Lower leg skin (tissue), 4 donors: ENCODE results near the gene EBI3. TPM values are rescaled to one million over a fixed set of nuclear protein-coding genes. Genes with fewer than 3 reads are reported as not detected.
"Not testable (repeated sequence)": the region's sequence is repeated elsewhere in the genome, so short reads cannot be mapped to it uniquely, and the experiment has no call there.

Experiments
- DNase-seq, 2 donors: peaks; one replicate each; pipeline ENCODE4 v3.0.0-alpha.2; 2019; ENCODE audit warnings: low spot score in 2 of 2
- H3K4me3 ChIP-seq: fragments of 200-600 bp; sonication (generic); 2 replicates; pipeline ENCODE4 v1.5.1; 2017; ENCODE audit warnings: mild to moderate bottlenecking, low read depth; ENCODE audit not compliant: poor library complexity, severe bottlenecking
- POLR2A ChIP-seq, 2 donors: fragments of 450-650 bp; IDR thresholded peaks; one replicate each; pipeline ENCODE4 v1.6.1; 2016 to 2017; ENCODE audit warnings: antibody characterized with exemption in 2 of 2, mild to moderate bottlenecking in 1 of 2, moderate library complexity in 1 of 2
- WGBS, 2 donors: methylation state at CpG; one replicate each; pipeline ENCODE4 v1.1.5; 2018; 5-methylcytosine and 5-hydroxymethylcytosine counted together
- intact Hi-C: fragments of 100-400 bp; cut with DNase I; formaldehyde crosslinking; loops from one replicate; pipeline ENCODE4 v1.15.0; 2023; ENCODE audit warnings: low total_unique reads
- total RNA-seq, 4 donors: library from RNA; depleted of rRNA; stranded (reverse); fragments of >200 nt; gene quantifications; one replicate each; pipeline ENCODE4 v1.1.0, GENCODE V29; 2016
- TF ChIP-seq, protein P1 (sequence below), 3 donors: fragments of 450-650 bp; IDR thresholded peaks; one replicate each; pipeline ENCODE4 v1.5.1; 2016; ENCODE audit warnings: antibody characterized with exemption in 3 of 3, mild to moderate bottlenecking in 3 of 3, moderate library complexity in 2 of 3

EBI3 gene
- total RNA-seq, 4 donors from 2014 or later, result 2.2 TPM; not detected in 3

- no peak for TF ChIP-seq POLR2A (IDR thresholded peaks at IDR 0.05)
- TF ChIP-seq, protein P1, sequence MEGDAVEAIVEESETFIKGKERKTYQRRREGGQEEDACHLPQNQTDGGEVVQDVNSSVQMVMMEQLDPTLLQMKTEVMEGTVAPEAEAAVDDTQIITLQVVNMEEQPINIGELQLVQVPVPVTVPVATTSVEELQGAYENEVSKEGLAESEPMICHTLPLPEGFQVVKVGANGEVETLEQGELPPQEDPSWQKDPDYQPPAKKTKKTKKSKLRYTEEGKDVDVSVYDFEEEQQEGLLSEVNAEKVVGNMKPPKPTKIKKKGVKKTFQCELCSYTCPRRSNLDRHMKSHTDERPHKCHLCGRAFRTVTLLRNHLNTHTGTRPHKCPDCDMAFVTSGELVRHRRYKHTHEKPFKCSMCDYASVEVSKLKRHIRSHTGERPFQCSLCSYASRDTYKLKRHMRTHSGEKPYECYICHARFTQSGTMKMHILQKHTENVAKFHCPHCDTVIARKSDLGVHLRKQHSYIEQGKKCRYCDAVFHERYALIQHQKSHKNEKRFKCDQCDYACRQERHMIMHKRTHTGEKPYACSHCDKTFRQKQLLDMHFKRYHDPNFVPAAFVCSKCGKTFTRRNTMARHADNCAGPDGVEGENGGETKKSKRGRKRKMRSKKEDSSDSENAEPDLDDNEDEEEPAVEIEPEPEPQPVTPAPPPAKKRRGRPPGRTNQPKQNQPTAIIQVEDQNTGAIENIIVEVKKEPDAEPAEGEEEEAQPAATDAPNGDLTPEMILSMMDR (IDR thresholded peaks at IDR 0.05), result peak in 1 of 3 donors; percentile 63
- no peak for DNase-seq
- H3K4me3 ChIP-seq, result no peak overlapping the region
- 22 to 23% methylated on average over 11 of the region's 11 CpGs for WGBS, 2 donors
- intact Hi-C loops, result no loop called here
Measured at GRCh38 chr19:4233282-4233853, 4.0 kb downstream of the EBI3 start.

DNA sequence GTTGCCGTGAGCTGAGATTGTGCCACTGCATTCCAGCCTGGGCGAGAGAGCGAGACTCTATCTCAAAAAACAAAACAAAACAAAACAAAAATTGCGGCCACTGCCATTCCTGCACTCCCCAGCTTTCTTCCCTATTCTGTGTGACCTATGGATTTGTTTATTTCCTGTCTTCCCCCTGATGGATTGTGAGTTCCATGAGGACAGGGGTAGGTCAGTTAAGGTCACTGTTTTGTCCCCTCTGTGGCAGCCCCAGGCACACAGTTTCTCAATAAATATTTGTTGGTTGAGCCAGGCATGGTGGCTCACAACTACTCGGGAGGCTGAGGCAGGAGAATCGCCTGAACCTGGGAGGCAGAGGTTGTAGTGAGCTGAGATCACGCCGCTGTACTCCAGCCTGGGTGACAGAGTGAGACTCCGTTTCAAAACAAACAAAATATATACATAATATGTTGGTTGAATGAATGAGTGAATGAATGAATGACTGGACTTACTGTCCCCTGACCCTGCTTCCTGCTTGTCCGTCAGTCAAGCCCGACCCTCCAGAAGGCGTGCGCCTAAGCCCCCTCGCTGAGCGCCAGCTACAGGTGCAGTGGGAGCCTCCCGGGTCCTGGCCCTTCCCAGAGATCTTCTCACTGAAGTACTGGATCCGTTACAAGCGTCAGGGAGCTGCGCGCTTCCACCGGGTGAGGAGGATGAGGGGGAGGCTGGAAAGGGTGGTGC lies 5.0 kb downstream of the EBI3 start:
- intact Hi-C loops, result no loop called here
- H3K4me3 ChIP-seq, result no peak overlapping the region
- WGBS, 2 donors, result 52 to 57% methylated on average over 21 of the region's 21 CpGs
- no peak for DNase-seq
- no peak for TF ChIP-seq POLR2A (IDR thresholded peaks at IDR 0.05)
- TF ChIP-seq, protein P1 (IDR thresholded peaks at IDR 0.05), result no peak

- H3K4me3 ChIP-seq, result no peak overlapping the region
- WGBS, 2 donors, result 63 to 74% methylated on average over 13 of the region's 13 CpGs
- intact Hi-C loops, result no loop called here
- DNase-seq, result no peak
- TF ChIP-seq, protein P1 (IDR thresholded peaks at IDR 0.05), result no peak
- TF ChIP-seq POLR2A (IDR thresholded peaks at IDR 0.05), result no peak
Measured at GRCh38 chr19:4234862-4235201, 5.5 kb downstream of the EBI3 start.

DNA sequence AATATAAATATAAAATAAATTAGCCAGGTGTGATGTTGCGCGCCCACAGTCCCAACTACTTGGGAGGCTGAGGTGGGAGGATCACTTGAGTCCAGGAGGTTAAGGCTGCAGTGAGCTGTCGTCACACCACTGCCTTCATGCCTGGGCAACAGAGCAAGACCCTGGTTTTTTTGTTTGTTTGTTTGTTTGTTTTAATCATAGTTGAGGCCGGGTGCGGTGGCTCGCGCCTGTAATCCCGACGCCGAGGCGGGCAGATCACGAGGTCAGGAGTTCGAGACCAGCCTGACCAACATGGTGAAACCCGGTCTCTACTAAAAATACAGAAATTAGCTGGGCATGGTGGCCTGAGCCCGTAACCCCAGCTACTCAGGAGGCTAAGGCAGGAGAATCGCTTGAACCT lies 8.2 kb downstream of the EBI3 start:
- intact Hi-C loops, DNase-seq, H3K4me3 ChIP-seq: not testable (repeated sequence)
- 92 to 94% methylated on average over 16 of the region's 16 CpGs for WGBS, 2 donors

- 77 to 86% methylated on average over 4 of the region's 4 CpGs for WGBS, 2 donors
- no peak for DNase-seq
- intact Hi-C loops, result no loop called here
- no peak overlapping the region for H3K4me3 ChIP-seq
- TF ChIP-seq, protein P1 (IDR thresholded peaks at IDR 0.05), result no peak
- TF ChIP-seq POLR2A (IDR thresholded peaks at IDR 0.05), result no peak
Measured at GRCh38 chr19:4238831-4239230, 9.5 kb downstream of the EBI3 start.

GRCh38 chr19:4241824-4242430 lies 12.6 kb downstream of the EBI3 start:
- WGBS, 2 donors, result 80 to 82% methylated on average over 5 of the region's 5 CpGs

DNA sequence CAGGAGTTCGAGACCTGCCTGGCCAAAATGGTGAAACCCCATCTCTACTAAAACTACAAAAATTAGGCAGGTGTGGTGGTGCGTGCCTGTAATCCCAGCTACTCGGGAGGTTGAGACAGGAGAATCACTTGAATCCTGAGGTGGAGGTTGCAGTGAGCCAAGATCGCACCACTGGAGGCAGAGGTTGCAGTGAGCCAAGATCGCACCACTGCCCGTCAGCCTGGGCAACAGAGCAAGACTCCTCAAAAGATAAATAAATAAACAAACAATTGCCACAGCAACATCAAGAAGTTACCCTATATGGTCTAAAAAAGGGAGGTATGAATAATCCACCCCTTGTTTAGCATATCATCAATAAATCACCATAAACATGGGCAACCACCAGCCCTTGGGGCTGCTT lies 16.6 kb downstream of the EBI3 start:
- H3K4me3 ChIP-seq, DNase-seq, intact Hi-C loops: not testable (repeated sequence)
- WGBS, 2 donors, result 92 to 95% methylated on average over 6 of the region's 6 CpGs

More at GRCh38 chr19:4241824-4242430, 12.6 kb downstream of the EBI3 start:
- no peak for DNase-seq
- H3K4me3 ChIP-seq, result no peak overlapping the region
- no peak for TF ChIP-seq POLR2A (IDR thresholded peaks at IDR 0.05)
- intact Hi-C loops, result no loop called here
